ENCODE data around the gene GBP3. TPM values are rescaled to one million over a fixed set of nuclear protein-coding genes. Genes with fewer than 3 reads are reported as not detected.
"Not testable (repeated sequence)": the region's sequence is repeated elsewhere in the genome, so short reads cannot be mapped to it uniquely, and the experiment has no call there.

Gene GBP3
- total and polyA plus RNA-seq, 8 donors, result 2.1 to 18.4 (median 3.9) TPM

GRCh38 chr1:88983791-88984559 lies 38.7 kb downstream of the GBP3 start:
- Histone ChIP-seq H3K4me3 (peak overlapping the region in 2 of 4 donors; percentile 12 to 14), H3K9me3 (no peaks in the 10 kb centered on the region), H3K36me3 (peaks cover 0 to 11% (median 0%) of the 10 kb centered on the region in 3 donors), H3K4me1 (peaks cover 45 to 62% (median 62%) of the 10 kb centered on the region in 3 donors), H3K27ac (peak overlapping the region; percentile 6 to 81 (median 34)), H3K27me3 (no peaks in the 10 kb centered on the region)
- TF ChIP-seq CTCF (IDR thresholded peaks at IDR 0.05), result peak in 3 of 4 donors; percentile 53 to 66 (median 65)
- ATAC-seq, result peak; percentile 46 to 71 (median 58)
- no peak for DNase-seq
- intact Hi-C loops (cut with DNase I), result no loop called here
- no peak for FAIRE-seq
- 66 to 77% methylated on average over 17 of the region's 17 CpGs for WGBS, 2 donors

- TF ChIP-seq CTCF (IDR thresholded peaks at IDR 0.05), result no peak
- DNase-seq, result no peak
- no peaks in the 10 kb centered on the region for H3K9me3 ChIP-seq
- intact Hi-C loops (cut with DNase I), result no loop called here
- H3K36me3 ChIP-seq, result peaks cover 0 to 5% (median 0%) of the 10 kb centered on the region in 3 donors
- no peak overlapping the region for H3K4me3 ChIP-seq
- no peak for ATAC-seq
- H3K27me3 ChIP-seq, result no peaks in the 10 kb centered on the region
- no peak for FAIRE-seq
- H3K4me1 ChIP-seq, result peaks cover 52 to 59% (median 56%) of the 10 kb centered on the region in 3 donors
- peak overlapping the region in 2 of 4 donors; percentile 20 to 73 for H3K27ac ChIP-seq
These were observed 40.6 kb downstream of the GBP3 start for GRCh38 chr1:88982055-88982454.

- intact Hi-C loops (cut with DNase I), result not testable (repeated sequence)
- WGBS, 2 donors, result 33 to 51% methylated on average over 2 of the region's 2 CpGs
These were observed 41.2 kb downstream of the GBP3 start for GRCh38 chr1:88981506-88981905.

GRCh38 chr1:88980870-88981269 lies 41.8 kb downstream of the GBP3 start:
- Histone ChIP-seq H3K9me3 (no peaks in the 10 kb centered on the region), H3K27me3 (no peaks in the 10 kb centered on the region), H3K4me3 (no peak overlapping the region), H3K27ac (peak overlapping the region in 1 of 4 donors; percentile 73), H3K4me1 (peaks cover 50 to 54% (median 52%) of the 10 kb centered on the region in 3 donors), H3K36me3 (peaks cover 0 to 5% (median 0%) of the 10 kb centered on the region in 3 donors)
- FAIRE-seq (no peak), DNase-seq (no peak), ATAC-seq (no peak)
- intact Hi-C loops (cut with DNase I), result no loop called here
- TF ChIP-seq CTCF (IDR thresholded peaks at IDR 0.05), result no peak
- 19 to 28% methylated on average over 1 of the region's 1 CpG for WGBS, 2 donors

More at GRCh38 chr1:88981506-88981905, 41.2 kb downstream of the GBP3 start:
- not testable (repeated sequence) for DNase-seq, H3K27me3 ChIP-seq, H3K36me3 ChIP-seq, FAIRE-seq, H3K9me3 ChIP-seq, H3K4me3 ChIP-seq, ATAC-seq
- Histone ChIP-seq H3K4me1 (peaks cover 52 to 58% (median 56%) of the 10 kb centered on the region in 3 donors), H3K27ac (peak overlapping the region in 1 of 4 donors; percentile 73)

- intact Hi-C loops (cut with DNase I), result no loop called here
- Histone ChIP-seq H3K4me3 (no peak overlapping the region), H3K4me1 (peaks cover 40 to 42% (median 42%) of the 10 kb centered on the region in 3 donors), H3K27ac (peak overlapping the region in 2 of 4 donors; percentile 47 to 73), H3K27me3 (no peaks in the 10 kb centered on the region), H3K36me3 (peaks cover 0 to 5% (median 0%) of the 10 kb centered on the region in 3 donors), H3K9me3 (no peaks in the 10 kb centered on the region)
- FAIRE-seq, result no peak
- TF ChIP-seq CTCF (IDR thresholded peaks at IDR 0.05), result no peak
- ATAC-seq, result peak; percentile 78 to 88 (median 82)
- peak in 2 of 6 donors; percentile 33 to 41 for DNase-seq
These were observed 42.9 kb downstream of the GBP3 start for GRCh38 chr1:88979749-88980116.

All from pancreas (tissue), 10 donors.